SU-DHL-6 (cell line): Measurements from ENCODE around the gene KCNK15.

Experiments used
- H2AFZ ChIP-seq: fragments of 200-600 bp; sonication (generic); 2 replicates; pipeline ENCODE4 v1.6.1; 2014; ENCODE audit warnings: low read depth, mild to moderate bottlenecking, moderate library complexity, mixed read lengths, antibody characterized with exemption, low read length; ENCODE audit not compliant: severe bottlenecking
- H3F3A ChIP-seq: fragments of 200-600 bp; shearing (Covaris generic); 2 replicates; pipeline ENCODE4 v1.6.0; 2016; ENCODE audit warnings: antibody characterized with exemption, mild to moderate bottlenecking; ENCODE audit not compliant: insufficient read depth
- H3K27ac ChIP-seq: fragments of 200-600 bp; sonication (generic); 2 replicates; pipeline ENCODE4 v1.5.1; 2016; ENCODE audit warnings: low read depth, mild to moderate bottlenecking, low read length, moderate library complexity, mixed read lengths
- H3K27me3 ChIP-seq: fragments of 200-600 bp; sonication (generic), shearing (Covaris generic); 2 replicates; pipeline ENCODE4 v1.6.0; 2014; ENCODE audit warnings: mild to moderate bottlenecking, low read length
- H3K36me3 ChIP-seq: fragments of 200-600 bp; sonication (generic); 2 replicates; pipeline ENCODE4 v1.6.1; 2014; ENCODE audit warnings: mild to moderate bottlenecking, low read length, mixed read lengths
- H3K4me2 ChIP-seq: fragments of 300-600, 200-600 bp; shearing (Covaris generic), sonication (generic); 2 replicates; pipeline ENCODE4 v1.6.0; 2014; ENCODE audit warnings: low read length, low read depth, mild to moderate bottlenecking; ENCODE audit not compliant: poor library complexity, severe bottlenecking
- H3K4me3 ChIP-seq: fragments of 200-600 bp; sonication (generic); 2 replicates; pipeline ENCODE4 v1.5.1; 2014; ENCODE audit warnings: antibody characterized with exemption, low read length, mild to moderate bottlenecking, mixed read lengths; ENCODE audit not compliant: insufficient read depth, poor library complexity, severe bottlenecking
- H3K79me2 ChIP-seq: fragments of 200-600 bp; sonication (generic); 2 replicates; pipeline ENCODE4 v1.6.1; 2014; ENCODE audit warnings: mild to moderate bottlenecking, low read length, moderate library complexity; ENCODE audit not compliant: insufficient read depth
- H3K9ac ChIP-seq: fragments of 200-600 bp; sonication (generic); 2 replicates; pipeline ENCODE4 v1.7.0; 2014; ENCODE audit warnings: mild to moderate bottlenecking, low read length
- H3K9me2 ChIP-seq: fragments of 200-600 bp; sonication (generic); replicated peaks from 2 replicates; pipeline ENCODE4 v1.6.1; 2014; ENCODE audit warnings: low read length; ENCODE audit not compliant: insufficient read depth
- H3K9me3 ChIP-seq: fragments of 200-600 bp; sonication (generic); 2 replicates; pipeline ENCODE4 v1.6.1; 2014; ENCODE audit warnings: low read length, mixed read lengths; ENCODE audit not compliant: insufficient read depth
- H4K20me1 ChIP-seq: fragments of 200-600 bp; sonication (generic); 2 replicates; pipeline ENCODE4 v1.6.1; 2014; ENCODE audit warnings: low read depth, mild to moderate bottlenecking, antibody characterized with exemption, low read length, moderate library complexity, mixed read lengths
- CTCF ChIP-seq: fragments of 200-600 bp; sonication (generic); IDR thresholded peaks from one replicate; pipeline ENCODE4 v1.5.1; 2017; ENCODE audit warnings: antibody characterized with exemption, mild to moderate bottlenecking, low read length, moderate library complexity; ENCODE audit not compliant: insufficient read depth, poor library complexity, severe bottlenecking
- EZH2phosphoT487 ChIP-seq: fragments of 200-600 bp; sonication (generic), shearing (Covaris generic); conservative IDR thresholded peaks from 2 replicates; pipeline ENCODE4 v1.6.1; 2018; ENCODE audit warnings: mild to moderate bottlenecking, antibody characterized with exemption, low read length, moderate library complexity, mixed read lengths

Gene KCNK15

GRCh38 chr20:44795836-44796235, 50.2 kb downstream of the KCNK15 start:
- H2AFZ ChIP-seq: no peak overlapping the region
- no peak overlapping the region for H3K27ac ChIP-seq
- H3K36me3 ChIP-seq: no peaks in the 10 kb centered on the region
- H3K4me3 ChIP-seq: no peak overlapping the region
- H4K20me1 ChIP-seq: no peaks in the 10 kb centered on the region
- TF ChIP-seq EZH2phosphoT487 (no peak), CTCF (no peak)
- H3K9me2 ChIP-seq: no peaks in the 10 kb centered on the region
- no peak overlapping the region for H3K4me2 ChIP-seq
- no peaks in the 10 kb centered on the region for H3K27me3 ChIP-seq
- H3K9me3 ChIP-seq: no peaks in the 10 kb centered on the region
- no peaks in the 10 kb centered on the region for H3F3A ChIP-seq
- no peak overlapping the region for H3K9ac ChIP-seq
- no peaks in the 10 kb centered on the region for H3K79me2 ChIP-seq

GRCh38 chr20:44796311-44796710, 50.6 kb downstream of the KCNK15 start:
- Histone ChIP-seq H3K79me2 (no peaks in the 10 kb centered on the region), H3K4me3 (no peak overlapping the region), H3K4me2 (no peak overlapping the region), H2AFZ (no peak overlapping the region), H3K27me3 (no peaks in the 10 kb centered on the region), H4K20me1 (no peaks in the 10 kb centered on the region), H3K9ac (no peak overlapping the region), H3K9me2 (no peaks in the 10 kb centered on the region), H3K27ac (no peak overlapping the region), H3K9me3 (no peaks in the 10 kb centered on the region), H3F3A (no peaks in the 10 kb centered on the region), H3K36me3 (no peaks in the 10 kb centered on the region)
- no peak for TF ChIP-seq CTCF
- no peak for TF ChIP-seq EZH2phosphoT487

GRCh38 chr20:44796758-44797457, 51.2 kb downstream of the KCNK15 start:
- Histone ChIP-seq H3K9me2 (no peaks in the 10 kb centered on the region), H3K79me2 (no peaks in the 10 kb centered on the region), H3K4me2 (no peak overlapping the region), H4K20me1 (no peaks in the 10 kb centered on the region), H3K36me3 (no peaks in the 10 kb centered on the region), H3K9ac (no peak overlapping the region), H3K27ac (no peak overlapping the region), H3K4me3 (no peak overlapping the region), H3F3A (no peaks in the 10 kb centered on the region), H3K9me3 (no peaks in the 10 kb centered on the region), H3K27me3 (no peaks in the 10 kb centered on the region), H2AFZ (no peak overlapping the region)
- TF ChIP-seq EZH2phosphoT487 (no peak), CTCF (no peak)
